Activated T-helper 1 cell treated with anti-CD3 and anti-CD28 coated beads, Interleukin-12 subunit alpha, Interleukin-12 subunit beta, Interleukin-2, Interleukin-4 antibody, amounts not matched to agents 30 ng/mL and 10 ng/mL and 1 ng/mL, durations not matched to agents 14 hours and 24 hours and 36 hours (primary cell): ENCODE measurements around the gene TMEM218. TPM values are rescaled to one million over a fixed set of nuclear protein-coding genes. Genes with fewer than 3 reads are reported as not detected.

Source experiments
- DNase-seq: peaks from one replicate; pipeline ENCODE4 v3.0.0; 2021; ENCODE audit warnings: low spot score
- H3K27ac Mint-ChIP-seq: one replicate; pipeline ENCODE4 v1.8.0; 2021; ENCODE audit warnings: mild to moderate bottlenecking, mixed read lengths
- H3K27me3 Mint-ChIP-seq: one replicate; pipeline ENCODE4 v1.8.0; 2022; ENCODE audit warnings: mild to moderate bottlenecking, moderate library complexity, mixed read lengths; ENCODE audit not compliant: insufficient read depth
- H3K36me3 Mint-ChIP-seq: one replicate; pipeline ENCODE4 v1.8.0; 2021; ENCODE audit warnings: low read depth, mixed read lengths
- H3K4me1 Mint-ChIP-seq: one replicate; pipeline ENCODE4 v1.8.0; 2021; ENCODE audit warnings: low read depth, mixed read lengths
- H3K4me3 Mint-ChIP-seq: one replicate; pipeline ENCODE4 v1.8.0; 2021; ENCODE audit warnings: mild to moderate bottlenecking, moderate library complexity, mixed read lengths
- H3K9me3 Mint-ChIP-seq: one replicate; pipeline ENCODE4 v1.8.0; 2021; ENCODE audit warnings: mixed read lengths
- intact Hi-C: fragments of 100-400 bp; cut with micrococcal nuclease; formaldehyde crosslinking; loops from one replicate; pipeline ENCODE4 v1.15.1; 2024
- total RNA-seq: library from RNA; stranded (reverse); gene quantifications from 2 replicates; pipeline ENCODE4 v1.2.3, GENCODE V29; 2022

TMEM218 gene
- total RNA-seq, 1 donor from 2014 or later = 18.0 TPM

DNA sequence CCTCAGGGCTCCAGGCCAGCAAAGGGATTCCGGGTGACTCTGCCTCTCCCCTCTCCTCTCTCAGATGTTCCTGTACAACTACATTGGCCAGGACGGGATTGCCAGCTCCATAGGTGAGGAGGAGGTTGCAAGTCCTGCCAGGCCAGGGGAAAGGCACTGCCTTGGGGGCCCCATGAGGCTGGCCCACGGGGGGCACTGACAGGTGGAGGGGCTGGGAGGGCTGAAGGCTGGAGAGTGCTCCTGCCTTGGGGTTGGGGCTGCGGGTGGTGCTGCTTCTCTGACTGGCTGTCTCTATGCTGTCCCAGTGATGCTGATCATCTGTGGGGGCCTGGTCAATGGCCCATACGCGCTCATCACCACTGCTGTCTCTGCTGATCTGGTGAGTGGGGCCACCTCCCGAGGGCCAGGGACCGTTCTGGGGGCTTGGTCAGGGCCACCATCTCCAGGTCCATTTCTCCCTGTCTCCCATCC, 26.6 kb downstream of the TMEM218 start:
- H3K27ac Mint-ChIP-seq = no peak overlapping the region
- no peaks in the 10 kb centered on the region for H3K4me1 Mint-ChIP-seq
- no peak for DNase-seq
- H3K9me3 Mint-ChIP-seq = no peaks in the 10 kb centered on the region
- H3K36me3 Mint-ChIP-seq = no peaks in the 10 kb centered on the region
- H3K27me3 Mint-ChIP-seq = no peaks in the 10 kb centered on the region
- intact Hi-C loops = no loop called here
- no peak overlapping the region for H3K4me3 Mint-ChIP-seq

DNA sequence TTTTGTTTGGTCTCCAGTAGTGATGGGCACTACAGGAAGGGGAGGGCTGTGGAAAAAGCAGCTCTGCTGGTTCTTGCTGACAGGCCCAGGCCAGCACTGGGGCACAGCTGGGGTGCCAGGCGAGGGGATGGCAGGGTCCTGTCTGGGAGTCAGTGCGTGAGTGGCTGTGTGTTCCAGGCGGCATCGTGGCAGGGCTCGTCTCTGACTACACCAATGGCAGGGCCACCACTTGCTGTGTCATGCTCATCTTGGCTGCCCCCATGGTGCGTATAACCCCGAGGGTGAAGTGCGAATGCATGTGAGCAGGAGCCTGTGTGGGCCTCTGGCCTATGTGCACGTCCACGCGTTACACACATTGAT, 27.4 kb downstream of the TMEM218 start:
- no peaks in the 10 kb centered on the region for H3K36me3 Mint-ChIP-seq

DNA sequence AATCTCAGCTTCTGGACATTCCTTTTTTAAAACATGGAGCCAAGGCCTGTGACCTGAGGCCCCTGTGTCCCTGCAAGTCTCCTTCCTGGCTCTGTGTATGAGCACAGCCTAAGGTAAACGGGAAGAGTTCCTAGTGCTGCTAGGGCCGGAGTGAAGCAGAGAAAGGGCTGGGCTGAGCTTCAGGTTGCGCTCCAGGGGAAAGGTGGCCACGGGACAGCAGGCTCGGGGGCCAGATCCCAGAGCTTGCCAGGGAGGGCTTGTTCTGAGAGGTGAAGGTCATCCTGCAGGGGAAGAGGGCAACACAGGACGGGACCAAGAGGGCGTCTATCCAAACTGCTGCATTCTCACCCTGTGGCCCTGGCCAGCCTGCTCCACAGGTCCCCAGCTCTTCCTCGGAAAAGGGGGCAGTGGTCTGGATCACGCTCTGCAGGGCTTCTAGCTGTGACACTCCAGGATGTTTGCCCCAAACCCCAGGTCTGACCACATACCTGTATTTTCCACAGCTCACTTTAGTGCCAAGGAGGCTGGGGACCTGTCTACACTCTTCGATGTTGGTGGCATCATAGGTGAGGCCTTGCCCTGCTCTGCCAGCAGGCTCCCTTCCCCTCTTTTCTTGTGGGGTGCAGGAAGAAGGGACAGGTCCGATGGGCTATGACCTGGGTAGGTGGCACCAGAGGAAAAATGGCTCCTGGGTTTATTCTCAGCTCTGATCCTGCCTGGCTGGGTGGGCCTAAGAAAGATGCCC, 27.9 kb downstream of the TMEM218 start:
- Mint-ChIP-seq H3K27ac (no peak overlapping the region), H3K27me3 (no peaks in the 10 kb centered on the region), H3K4me1 (no peaks in the 10 kb centered on the region), H3K9me3 (no peaks in the 10 kb centered on the region), H3K4me3 (no peak overlapping the region), H3K36me3 (no peaks in the 10 kb centered on the region)
- no peak for DNase-seq
- intact Hi-C loops = no loop called here

More for the DNA sequence above, 27.4 kb downstream of the TMEM218 start:
- Mint-ChIP-seq H3K4me1 (no peaks in the 10 kb centered on the region), H3K27ac (no peak overlapping the region), H3K27me3 (no peaks in the 10 kb centered on the region), H3K4me3 (no peak overlapping the region), H3K9me3 (no peaks in the 10 kb centered on the region)
- DNase-seq = no peak
- intact Hi-C loops = no loop called here

DNA sequence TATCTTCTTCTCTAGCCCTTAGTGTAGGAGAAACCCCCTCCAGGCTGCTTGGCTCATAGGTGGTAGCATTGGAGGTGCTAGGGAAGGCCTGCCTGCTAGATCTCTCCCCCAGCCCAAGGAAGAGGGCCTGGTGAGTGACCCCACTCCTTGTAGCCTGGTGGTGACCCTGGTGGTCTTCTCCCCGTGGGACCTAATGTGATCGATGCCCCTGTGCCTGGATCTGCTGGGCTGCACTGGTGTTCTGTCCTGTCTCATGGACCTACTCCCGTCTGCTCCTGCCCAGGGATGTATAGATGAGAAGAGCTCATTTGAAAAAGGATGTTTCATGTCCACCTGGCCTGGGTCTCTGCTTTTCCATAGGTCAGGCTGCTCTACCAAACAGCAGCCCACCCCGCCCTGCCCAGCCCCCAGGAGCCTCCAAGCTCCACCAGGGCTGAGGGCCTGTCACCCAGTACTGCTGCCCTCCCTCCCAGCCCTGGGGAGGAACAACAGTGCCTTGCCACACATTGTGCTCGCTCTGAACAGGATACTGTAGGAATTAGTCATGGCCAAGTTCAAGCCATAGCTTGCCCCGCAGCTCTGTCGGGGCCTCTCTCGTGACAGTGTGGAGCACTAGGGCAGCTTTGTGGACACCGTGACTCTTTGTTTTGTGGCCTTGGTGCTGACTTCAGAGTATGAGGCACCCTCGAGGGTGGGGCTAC, 28.7 kb downstream of the TMEM218 start:
- H3K36me3 Mint-ChIP-seq = no peaks in the 10 kb centered on the region
- H3K9me3 Mint-ChIP-seq = no peaks in the 10 kb centered on the region
- no peak overlapping the region for H3K27ac Mint-ChIP-seq
- no peaks in the 10 kb centered on the region for H3K27me3 Mint-ChIP-seq
- H3K4me3 Mint-ChIP-seq = no peak overlapping the region
- H3K4me1 Mint-ChIP-seq = no peaks in the 10 kb centered on the region
- DNase-seq = no peak
- intact Hi-C loops = no loop called here

DNA sequence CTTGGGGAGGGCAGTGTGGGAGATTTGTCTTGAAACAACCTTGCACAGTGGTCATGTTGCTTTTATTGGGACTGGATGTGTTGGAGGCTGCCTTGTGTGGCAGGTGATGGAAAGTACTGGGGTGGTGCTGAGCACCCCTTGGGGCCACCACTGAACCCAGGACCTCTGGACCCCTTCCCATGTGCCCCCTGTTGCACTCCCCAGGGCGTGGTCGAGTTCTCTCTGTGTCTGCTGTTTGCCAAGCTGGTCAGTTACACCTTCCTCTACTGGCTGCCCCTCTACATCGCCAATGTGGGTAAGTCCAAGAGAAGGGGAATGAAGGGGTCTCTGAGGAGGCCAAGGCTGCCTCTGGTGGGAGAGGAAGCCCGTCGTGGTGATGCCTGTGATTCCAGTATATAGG, 29.4 kb downstream of the TMEM218 start:
- Mint-ChIP-seq H3K9me3 (no peaks in the 10 kb centered on the region), H3K4me1 (no peaks in the 10 kb centered on the region), H3K36me3 (no peaks in the 10 kb centered on the region), H3K27ac (no peak overlapping the region), H3K27me3 (no peaks in the 10 kb centered on the region), H3K4me3 (no peak overlapping the region)
- intact Hi-C loops = no loop called here
- DNase-seq = no peak

DNA sequence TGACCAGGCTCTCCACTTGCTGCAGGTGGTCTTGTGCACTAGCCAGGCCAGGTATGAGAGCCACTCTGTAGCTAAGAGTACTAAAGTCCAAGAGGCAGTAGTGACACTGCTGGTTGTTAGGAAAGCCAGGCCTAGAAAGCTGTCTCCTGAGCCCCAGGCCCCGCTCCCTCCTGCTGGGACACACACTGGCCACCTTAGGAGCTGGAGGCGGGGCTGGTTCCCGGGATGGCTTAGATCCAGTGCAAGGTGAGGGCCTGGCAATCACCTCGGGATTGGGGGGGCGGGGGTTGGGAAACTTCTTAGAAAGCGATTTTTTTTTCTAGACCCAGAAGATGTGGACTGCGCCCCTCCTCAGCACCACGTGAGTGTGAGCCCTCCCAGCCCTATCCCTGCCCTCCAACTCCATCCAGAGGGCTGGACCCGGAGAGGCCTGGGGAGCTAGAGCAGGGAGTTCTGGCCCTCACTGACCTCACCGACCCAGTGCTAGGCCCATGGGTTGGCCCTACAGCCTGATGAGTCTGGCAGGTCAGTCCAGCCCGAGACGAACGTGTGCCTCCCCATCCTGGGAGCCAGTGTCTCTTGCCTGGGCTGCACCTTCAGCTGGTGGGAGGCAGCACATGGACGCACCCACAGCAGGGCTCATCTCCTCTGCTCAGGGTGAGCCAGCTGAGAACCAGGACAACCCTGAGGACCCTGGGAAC, 30.2 kb downstream of the TMEM218 start:
- Mint-ChIP-seq H3K4me1 (no peaks in the 10 kb centered on the region), H3K27ac (no peak overlapping the region), H3K27me3 (no peaks in the 10 kb centered on the region), H3K9me3 (no peaks in the 10 kb centered on the region), H3K4me3 (no peak overlapping the region), H3K36me3 (no peaks in the 10 kb centered on the region)
- no peak for DNase-seq
- intact Hi-C loops = no loop called here

DNA sequence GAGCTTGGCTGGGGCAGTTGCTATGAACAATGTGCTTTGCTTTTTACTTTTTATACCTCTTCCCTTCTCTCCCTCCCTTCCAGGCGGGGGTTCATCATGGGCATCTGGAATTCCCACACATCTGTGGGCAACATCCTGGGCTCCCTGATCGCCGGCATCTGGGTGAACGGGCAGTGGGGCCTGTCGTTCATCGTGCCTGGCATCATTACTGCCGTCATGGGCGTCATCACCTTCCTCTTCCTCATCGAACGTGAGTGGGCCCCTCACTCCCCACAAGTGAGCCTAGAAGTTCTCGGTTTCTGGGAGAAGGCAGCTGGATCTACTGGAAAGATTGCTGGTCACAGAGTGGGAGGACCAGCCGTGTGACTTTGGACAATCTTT, 30.9 kb downstream of the TMEM218 start:
- DNase-seq = no peak
- no peak overlapping the region for H3K27ac Mint-ChIP-seq
- H3K4me3 Mint-ChIP-seq = no peak overlapping the region
- no peaks in the 10 kb centered on the region for H3K4me1 Mint-ChIP-seq
- intact Hi-C loops = no loop called here
- no peaks in the 10 kb centered on the region for H3K9me3 Mint-ChIP-seq
- no peaks in the 10 kb centered on the region for H3K27me3 Mint-ChIP-seq
- H3K36me3 Mint-ChIP-seq = no peaks in the 10 kb centered on the region

DNA sequence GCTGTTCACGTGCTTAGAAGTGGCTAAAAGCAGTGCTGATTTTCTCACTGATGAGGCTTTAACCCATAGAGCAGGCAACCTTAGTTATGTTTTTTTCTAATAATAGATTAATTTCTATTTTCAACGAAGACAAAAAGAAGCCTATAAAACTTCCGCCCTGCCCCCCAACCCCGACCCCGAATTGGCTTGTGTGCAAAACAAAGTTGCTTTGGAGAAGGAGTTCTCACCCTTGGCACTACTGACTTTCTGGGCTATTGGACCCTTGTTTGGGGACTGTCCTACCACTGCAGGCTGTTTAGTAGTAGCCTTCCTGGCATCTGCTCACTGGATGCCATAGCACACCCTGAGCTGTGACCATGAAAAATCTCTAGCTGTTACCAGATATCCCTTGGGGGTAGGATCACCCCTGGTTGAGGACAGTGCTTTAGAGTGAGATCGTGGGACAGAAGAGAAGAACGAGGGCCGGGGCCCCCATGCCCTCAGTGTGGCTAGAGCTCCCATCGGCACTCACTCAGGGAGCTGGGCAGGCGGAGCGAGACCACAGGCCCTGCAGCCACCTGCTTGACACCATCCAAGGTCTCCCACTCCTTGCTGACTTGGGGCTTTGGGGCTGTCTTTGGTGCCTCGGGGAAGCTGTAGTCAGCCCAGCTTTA, 31.4 kb downstream of the TMEM218 start:
- no peak for DNase-seq
- Mint-ChIP-seq H3K9me3 (no peaks in the 10 kb centered on the region), H3K27ac (no peak overlapping the region), H3K4me1 (no peaks in the 10 kb centered on the region), H3K4me3 (no peak overlapping the region), H3K36me3 (no peaks in the 10 kb centered on the region), H3K27me3 (no peaks in the 10 kb centered on the region)
- intact Hi-C loops = no loop called here

DNA sequence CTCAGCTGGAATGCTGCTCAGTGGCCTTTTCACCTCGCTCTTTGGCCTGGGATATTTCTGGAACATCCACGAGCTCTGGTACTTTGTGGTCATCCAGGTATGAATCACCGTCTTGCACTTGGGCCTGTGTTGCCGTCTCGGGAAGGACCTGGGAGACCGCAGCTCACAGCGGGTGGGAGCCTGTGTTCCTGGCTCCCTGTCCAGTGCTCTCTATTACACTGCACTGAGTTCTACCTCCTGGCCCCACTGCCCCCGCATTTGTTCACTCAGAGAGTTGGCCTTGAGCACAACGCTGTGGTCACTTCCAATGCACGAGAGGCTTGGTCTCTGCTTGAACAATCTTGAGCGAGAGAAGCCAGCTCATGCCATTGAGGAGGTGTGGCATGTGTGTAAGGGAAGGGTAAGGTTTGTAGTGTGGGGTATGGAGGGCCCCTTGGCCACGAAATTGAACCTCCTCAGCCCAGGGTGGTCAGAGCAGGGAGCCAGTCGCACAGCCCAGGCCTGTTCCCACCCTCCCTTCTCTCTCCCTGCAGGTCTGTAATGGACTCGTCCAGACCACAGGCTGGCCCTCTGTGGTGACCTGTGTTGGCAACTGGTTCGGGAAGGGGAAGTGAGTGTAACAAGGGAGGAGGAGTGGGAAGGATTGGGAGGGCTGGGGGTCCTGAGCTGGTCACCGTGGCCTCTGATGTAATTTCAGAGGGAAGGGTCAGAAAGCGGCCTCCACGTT, 32.1 kb downstream of the TMEM218 start:
- no peaks in the 10 kb centered on the region for H3K36me3 Mint-ChIP-seq
- DNase-seq = no peak
- H3K27me3 Mint-ChIP-seq = no peaks in the 10 kb centered on the region
- H3K4me3 Mint-ChIP-seq = no peak overlapping the region
- no peaks in the 10 kb centered on the region for H3K4me1 Mint-ChIP-seq
- H3K27ac Mint-ChIP-seq = no peak overlapping the region
- intact Hi-C loops = no loop called here
- H3K9me3 Mint-ChIP-seq = no peaks in the 10 kb centered on the region

DNA sequence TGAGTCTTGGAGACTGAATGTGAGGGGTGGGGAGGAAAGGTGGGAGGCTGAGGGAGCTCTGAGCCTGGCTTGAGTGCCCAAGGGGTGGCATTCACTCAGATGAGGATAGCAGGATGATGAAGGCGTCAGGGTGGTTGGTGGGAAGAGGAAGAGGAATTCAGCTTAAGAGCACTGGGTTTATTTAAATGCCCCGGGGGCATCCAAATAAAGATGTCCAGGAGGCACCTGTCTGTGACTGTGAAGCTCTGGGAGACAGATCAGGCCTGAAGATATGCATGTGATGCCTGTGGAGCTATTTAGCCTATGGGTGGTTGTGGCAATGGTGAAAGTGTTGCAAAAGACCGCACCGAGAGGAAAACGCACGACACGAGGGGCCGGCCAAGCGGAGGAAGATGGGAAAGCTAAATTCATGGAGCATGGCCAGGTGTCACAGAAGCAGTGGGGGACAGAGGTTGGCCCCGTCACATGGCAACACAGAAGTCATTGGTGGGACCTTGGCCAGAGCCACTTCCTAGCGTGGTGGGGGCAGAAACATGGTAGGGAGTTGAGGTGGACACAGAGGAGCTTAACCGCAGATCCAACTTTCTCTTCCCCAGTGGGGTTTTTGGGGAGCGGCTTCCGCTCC, 32.8 kb downstream of the TMEM218 start:
- intact Hi-C loops = no loop called here
- no peaks in the 10 kb centered on the region for H3K9me3 Mint-ChIP-seq
- H3K4me3 Mint-ChIP-seq = no peak overlapping the region
- no peaks in the 10 kb centered on the region for H3K4me1 Mint-ChIP-seq
- no peak for DNase-seq
- H3K36me3 Mint-ChIP-seq = no peaks in the 10 kb centered on the region
- H3K27ac Mint-ChIP-seq = no peak overlapping the region
- H3K27me3 Mint-ChIP-seq = no peaks in the 10 kb centered on the region

DNA sequence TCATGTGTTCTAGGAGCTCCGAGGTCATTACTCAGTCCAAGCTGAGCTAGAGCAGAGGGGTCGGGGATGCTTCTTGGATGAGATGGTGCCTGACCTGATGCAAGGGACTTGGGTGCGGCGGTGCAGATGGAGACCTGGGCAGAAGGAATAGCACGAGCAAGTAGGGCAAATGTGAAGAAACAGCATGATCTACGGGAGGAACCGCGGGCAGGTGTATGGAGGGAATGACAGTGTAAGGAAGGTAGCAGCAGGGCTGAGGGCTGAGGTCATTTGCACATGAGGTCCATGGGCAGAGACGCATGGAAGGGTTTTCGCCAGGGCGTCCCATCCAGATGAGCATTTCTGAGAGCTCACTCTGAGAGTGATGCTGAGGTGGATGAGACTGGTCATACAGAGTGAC, 33.4 kb downstream of the TMEM218 start:
- H3K4me3 Mint-ChIP-seq = no peak overlapping the region
- DNase-seq = no peak
- no peak overlapping the region for H3K27ac Mint-ChIP-seq

DNA sequence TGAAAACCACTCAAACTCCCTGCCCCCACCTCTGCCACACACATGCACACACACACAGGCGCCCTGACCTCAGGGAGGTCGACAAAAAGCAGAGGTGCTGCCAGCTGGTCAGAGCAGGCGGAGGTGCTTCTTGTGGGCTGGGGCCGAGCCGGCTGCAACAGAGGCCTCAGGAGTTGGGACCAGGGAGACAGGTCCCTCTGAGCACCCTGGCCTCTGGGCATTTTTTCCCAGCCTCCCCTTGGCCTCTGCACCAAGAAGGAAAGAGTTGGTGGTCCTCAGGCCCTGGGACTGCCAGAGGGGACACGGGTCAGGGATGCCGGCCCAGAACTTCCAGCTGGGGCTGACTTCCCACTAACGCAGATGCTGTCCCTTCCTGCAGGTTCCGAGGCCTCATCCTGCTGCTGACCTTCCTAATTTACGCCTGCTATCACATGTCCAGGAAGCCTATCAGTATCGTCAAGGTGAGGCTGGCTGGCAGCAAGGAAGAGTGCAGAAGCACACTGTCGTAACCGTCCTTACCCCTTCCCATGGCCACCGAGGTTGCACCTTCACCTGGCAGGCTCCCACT, 35.0 kb downstream of the TMEM218 start:
- no peak overlapping the region for H3K27ac Mint-ChIP-seq
- H3K9me3 Mint-ChIP-seq = no peaks in the 10 kb centered on the region
- H3K4me3 Mint-ChIP-seq = no peak overlapping the region
- no peaks in the 10 kb centered on the region for H3K4me1 Mint-ChIP-seq
- intact Hi-C loops = no loop called here
- H3K36me3 Mint-ChIP-seq = no peaks in the 10 kb centered on the region
- no peak for DNase-seq
- no peaks in the 10 kb centered on the region for H3K27me3 Mint-ChIP-seq

More for the DNA sequence above, 33.4 kb downstream of the TMEM218 start:
- H3K27me3 Mint-ChIP-seq = no peaks in the 10 kb centered on the region
- H3K36me3 Mint-ChIP-seq = no peaks in the 10 kb centered on the region
- no peaks in the 10 kb centered on the region for H3K4me1 Mint-ChIP-seq
- intact Hi-C loops = no loop called here
- H3K9me3 Mint-ChIP-seq = no peaks in the 10 kb centered on the region
